Colonic mucosa (tissue), 4 donors: ENCODE results near the gene CHST8. TPM values are rescaled to one million over a fixed set of nuclear protein-coding genes. Genes with fewer than 3 reads are reported as not detected.
A peak's percentile ranks its signal among the peaks of the same experiment; 100 is the strongest.

Experiments
- DNase-seq: peaks from one replicate; pipeline ENCODE4 v3.0.0-alpha.2; 2020
- H3K27ac ChIP-seq: fragments of 200-600 bp; one replicate; pipeline ENCODE4 v1.8.0; 2021
- H3K27me3 ChIP-seq: fragments of 200-600 bp; one replicate; pipeline ENCODE4 v1.8.0; 2021
- H3K36me3 ChIP-seq: fragments of 200-600 bp; one replicate; pipeline ENCODE4 v1.8.0; 2021
- H3K4me1 ChIP-seq: fragments of 200-600 bp; one replicate; pipeline ENCODE4 v1.8.0; 2021; ENCODE audit warnings: mild to moderate bottlenecking
- H3K4me3 ChIP-seq: fragments of 200-600 bp; one replicate; pipeline ENCODE4 v1.8.0; 2021
- H3K9ac ChIP-seq, 2 donors: one replicate each; pipeline ENCODE4 v1.7.0; 2013; ENCODE audit warnings: control low read depth in 2 of 2, low read depth in 2 of 2, low read length in 2 of 2
- H3K9me3 ChIP-seq: fragments of 200-600 bp; one replicate; pipeline ENCODE4 v1.8.0; 2021
- intact Hi-C: fragments of 100-400 bp; cut with DNase I; formaldehyde crosslinking; loops from one replicate; pipeline ENCODE4 v1.14.1; 2022
- total RNA-seq, 2 donors: library from RNA; stranded (reverse); fragmentation: NEBNext Ultra II Directional in 1 of 2; extraction: Animal tissue kit (Norgen Biotek cat#: 25700) in 1 of 2; gene quantifications; one replicate each; pipeline ENCODE4 v1.2.1, GENCODE V29; 2021
- TF ChIP-seq, protein P1 (sequence below): fragments of 200-600 bp; IDR thresholded peaks from one replicate; pipeline ENCODE4 v1.8.0; 2022; ENCODE audit warnings: antibody characterized with exemption, mild to moderate bottlenecking
- donor health status: healthy.
- donor health status: DM: no; HTN: no; CAD: no.
- donor health status: DM: no; HTN: no; CAD: no.

The CHST8 gene
- total RNA-seq, 2 donors from 2014 or later, result not detected

DNA sequence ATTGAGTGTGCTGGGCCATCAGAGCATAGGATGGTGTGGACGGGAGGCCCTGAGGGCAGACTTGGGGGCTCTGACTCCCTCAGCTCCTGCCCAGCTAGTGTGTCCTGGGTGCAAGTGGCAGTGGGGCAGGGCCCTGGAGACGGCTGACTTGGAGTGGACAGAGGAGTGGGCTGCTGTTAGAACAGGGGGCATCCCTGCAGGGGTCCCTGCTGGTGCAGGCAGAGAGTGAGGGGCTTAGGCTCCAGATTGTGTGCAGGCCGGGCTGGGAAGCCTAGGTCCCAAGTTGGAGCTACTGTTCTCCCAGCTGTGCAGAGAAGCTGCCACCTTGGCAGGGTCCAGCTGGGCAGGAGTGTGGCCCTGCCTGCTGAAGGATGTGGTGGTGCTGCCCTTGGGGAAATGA lies 183.6 kb downstream of the CHST8 start:
- H3K27ac ChIP-seq, result no peak overlapping the region
- H3K36me3 ChIP-seq, result no peaks in the 10 kb centered on the region
- DNase-seq, result no peak
- intact Hi-C loops, result no loop called here
- peaks cover 14% of the 10 kb centered on the region for H3K4me1 ChIP-seq
- H3K4me3 ChIP-seq, result no peak overlapping the region
- TF ChIP-seq, protein P1, sequence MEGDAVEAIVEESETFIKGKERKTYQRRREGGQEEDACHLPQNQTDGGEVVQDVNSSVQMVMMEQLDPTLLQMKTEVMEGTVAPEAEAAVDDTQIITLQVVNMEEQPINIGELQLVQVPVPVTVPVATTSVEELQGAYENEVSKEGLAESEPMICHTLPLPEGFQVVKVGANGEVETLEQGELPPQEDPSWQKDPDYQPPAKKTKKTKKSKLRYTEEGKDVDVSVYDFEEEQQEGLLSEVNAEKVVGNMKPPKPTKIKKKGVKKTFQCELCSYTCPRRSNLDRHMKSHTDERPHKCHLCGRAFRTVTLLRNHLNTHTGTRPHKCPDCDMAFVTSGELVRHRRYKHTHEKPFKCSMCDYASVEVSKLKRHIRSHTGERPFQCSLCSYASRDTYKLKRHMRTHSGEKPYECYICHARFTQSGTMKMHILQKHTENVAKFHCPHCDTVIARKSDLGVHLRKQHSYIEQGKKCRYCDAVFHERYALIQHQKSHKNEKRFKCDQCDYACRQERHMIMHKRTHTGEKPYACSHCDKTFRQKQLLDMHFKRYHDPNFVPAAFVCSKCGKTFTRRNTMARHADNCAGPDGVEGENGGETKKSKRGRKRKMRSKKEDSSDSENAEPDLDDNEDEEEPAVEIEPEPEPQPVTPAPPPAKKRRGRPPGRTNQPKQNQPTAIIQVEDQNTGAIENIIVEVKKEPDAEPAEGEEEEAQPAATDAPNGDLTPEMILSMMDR, result no peak
- H3K9me3 ChIP-seq, result no peaks in the 10 kb centered on the region
- no peak overlapping the region for H3K9ac ChIP-seq
- no peaks in the 10 kb centered on the region for H3K27me3 ChIP-seq

DNA sequence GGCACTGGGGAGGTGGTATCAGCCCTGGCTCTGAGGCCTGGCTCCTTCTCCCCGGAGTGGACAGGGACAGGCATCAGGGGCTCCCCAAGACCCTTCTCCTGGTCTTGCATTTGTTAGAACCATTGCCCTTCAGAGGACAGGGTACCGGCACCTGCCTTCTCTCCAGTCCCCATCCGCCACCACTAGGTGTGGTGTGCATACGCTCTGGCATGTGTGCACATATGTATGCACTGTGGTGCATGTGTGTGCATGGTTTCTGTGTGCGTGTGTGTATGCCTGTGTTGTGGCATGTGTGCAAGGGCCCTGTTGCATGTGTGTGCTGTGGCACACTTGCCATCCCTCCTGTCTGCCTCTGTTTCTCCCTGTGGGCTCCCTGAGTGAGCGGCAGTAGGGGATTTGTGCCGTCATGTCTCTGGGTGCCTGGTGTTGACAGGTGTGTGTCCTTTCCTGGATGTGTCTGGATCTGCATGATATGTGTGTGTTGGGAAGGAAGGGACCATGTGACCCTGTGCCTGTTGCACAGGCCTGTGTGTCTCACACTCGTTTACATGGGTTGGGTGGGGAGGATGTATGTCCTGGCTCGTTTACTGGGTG lies 184.2 kb downstream of the CHST8 start:
- no peaks in the 10 kb centered on the region for H3K27me3 ChIP-seq
- intact Hi-C loops, result no loop called here
- no peak overlapping the region for H3K4me3 ChIP-seq
- TF ChIP-seq, protein P1, result no peak
- no peaks in the 10 kb centered on the region for H3K9me3 ChIP-seq
- H3K4me1 ChIP-seq, result peaks cover 14% of the 10 kb centered on the region
- H3K27ac ChIP-seq, result no peak overlapping the region
- H3K9ac ChIP-seq, result peak overlapping the region; percentile 3
- DNase-seq, result no peak
- H3K36me3 ChIP-seq, result no peaks in the 10 kb centered on the region

DNA sequence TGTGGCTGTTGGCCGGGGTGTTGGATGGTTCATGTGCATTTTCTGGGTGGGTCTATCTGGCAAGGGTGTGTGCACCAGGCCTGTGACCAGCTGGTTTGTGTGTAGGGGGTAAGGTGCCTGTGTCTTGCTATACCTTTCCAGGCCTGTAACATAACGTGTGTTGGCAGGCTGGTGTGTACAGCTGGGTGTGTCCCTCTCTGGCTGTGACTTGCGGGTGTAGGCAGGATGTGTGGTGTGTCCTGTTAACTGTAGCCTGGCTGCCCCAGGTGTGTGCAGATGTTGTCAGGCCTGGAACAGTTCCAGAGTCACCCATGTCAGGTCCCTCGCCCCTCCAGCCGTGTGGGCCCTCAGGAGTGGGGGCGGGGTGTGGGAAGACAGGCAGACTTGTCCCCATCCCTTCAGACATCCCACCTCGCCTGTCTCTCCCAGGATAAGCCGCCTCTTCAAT lies 184.7 kb downstream of the CHST8 start:
- intact Hi-C loops, result no loop called here
- Histone ChIP-seq H3K4me3 (no peak overlapping the region), H3K4me1 (peaks cover 14% of the 10 kb centered on the region), H3K27me3 (no peaks in the 10 kb centered on the region), H3K9me3 (no peaks in the 10 kb centered on the region), H3K27ac (no peak overlapping the region), H3K36me3 (no peaks in the 10 kb centered on the region), H3K9ac (no peak overlapping the region)
- TF ChIP-seq, protein P1, result no peak
- DNase-seq, result peak; percentile 62

DNA sequence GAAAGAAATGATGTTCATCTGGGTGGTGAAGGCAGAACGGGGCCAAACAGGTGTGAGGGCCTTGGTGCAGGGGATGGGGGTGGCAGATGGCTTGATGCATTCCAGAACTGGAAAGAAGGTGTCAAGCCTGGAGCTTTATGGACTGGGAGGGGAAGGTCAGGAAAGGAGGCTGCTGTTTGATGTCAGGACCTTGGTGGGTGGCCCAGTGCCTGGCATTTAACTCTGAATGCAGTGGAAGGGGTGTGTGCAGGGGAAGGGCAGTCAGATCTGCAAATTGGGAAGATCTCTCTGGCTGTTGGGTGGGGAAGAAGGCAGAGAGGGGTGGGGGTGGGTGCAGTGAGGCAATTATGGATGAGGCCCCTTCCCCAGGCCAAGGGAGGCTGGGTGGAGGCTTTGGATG lies 186.6 kb downstream of the CHST8 start:
- no peak for DNase-seq
- Histone ChIP-seq H3K27me3 (no peaks in the 10 kb centered on the region), H3K27ac (no peak overlapping the region), H3K4me1 (peaks cover 14% of the 10 kb centered on the region), H3K4me3 (no peak overlapping the region), H3K9me3 (no peaks in the 10 kb centered on the region), H3K36me3 (no peaks in the 10 kb centered on the region), H3K9ac (no peak overlapping the region)
- TF ChIP-seq, protein P1, result no peak
- intact Hi-C loops, result no loop called here

DNA sequence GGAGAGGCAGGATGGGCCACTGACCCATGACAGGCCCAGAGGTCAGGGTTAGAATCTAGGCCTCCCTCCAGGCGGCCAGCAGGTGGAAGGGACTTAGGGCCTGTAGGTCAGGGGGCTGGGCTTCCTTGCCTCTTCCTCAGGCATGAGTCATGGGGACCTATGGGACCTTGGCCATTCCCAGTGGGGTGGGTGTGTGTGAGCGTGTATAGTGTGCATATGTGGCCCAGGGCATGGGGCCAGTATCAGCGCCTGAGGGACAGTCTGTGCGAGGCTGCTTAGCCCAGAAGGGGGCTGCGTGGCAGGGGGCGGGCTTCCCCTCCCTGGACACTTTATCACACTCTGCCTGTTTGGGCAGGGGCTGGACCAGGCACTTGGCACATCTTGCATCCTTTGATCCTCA lies 188.2 kb downstream of the CHST8 start:
- Histone ChIP-seq H3K9me3 (no peaks in the 10 kb centered on the region), H3K9ac (no peak overlapping the region), H3K4me1 (peaks cover 9% of the 10 kb centered on the region), H3K36me3 (no peaks in the 10 kb centered on the region), H3K27me3 (no peaks in the 10 kb centered on the region), H3K27ac (no peak overlapping the region), H3K4me3 (no peak overlapping the region)
- TF ChIP-seq, protein P1, result no peak
- intact Hi-C loops, result no loop called here
- DNase-seq, result no peak
